ENCODE data around the gene CFTR.

DNA sequence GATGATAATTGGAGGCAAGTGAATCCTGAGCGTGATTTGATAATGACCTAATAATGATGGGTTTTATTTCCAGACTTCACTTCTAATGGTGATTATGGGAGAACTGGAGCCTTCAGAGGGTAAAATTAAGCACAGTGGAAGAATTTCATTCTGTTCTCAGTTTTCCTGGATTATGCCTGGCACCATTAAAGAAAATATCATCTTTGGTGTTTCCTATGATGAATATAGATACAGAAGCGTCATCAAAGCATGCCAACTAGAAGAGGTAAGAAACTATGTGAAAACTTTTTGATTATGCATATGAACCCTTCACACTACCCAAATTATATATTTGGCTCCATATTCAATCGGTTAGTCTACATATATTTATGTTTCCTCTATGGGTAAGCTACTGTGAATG is 79.6 kb downstream of the CFTR start:
- TF ChIP-seq, protein P1, sequence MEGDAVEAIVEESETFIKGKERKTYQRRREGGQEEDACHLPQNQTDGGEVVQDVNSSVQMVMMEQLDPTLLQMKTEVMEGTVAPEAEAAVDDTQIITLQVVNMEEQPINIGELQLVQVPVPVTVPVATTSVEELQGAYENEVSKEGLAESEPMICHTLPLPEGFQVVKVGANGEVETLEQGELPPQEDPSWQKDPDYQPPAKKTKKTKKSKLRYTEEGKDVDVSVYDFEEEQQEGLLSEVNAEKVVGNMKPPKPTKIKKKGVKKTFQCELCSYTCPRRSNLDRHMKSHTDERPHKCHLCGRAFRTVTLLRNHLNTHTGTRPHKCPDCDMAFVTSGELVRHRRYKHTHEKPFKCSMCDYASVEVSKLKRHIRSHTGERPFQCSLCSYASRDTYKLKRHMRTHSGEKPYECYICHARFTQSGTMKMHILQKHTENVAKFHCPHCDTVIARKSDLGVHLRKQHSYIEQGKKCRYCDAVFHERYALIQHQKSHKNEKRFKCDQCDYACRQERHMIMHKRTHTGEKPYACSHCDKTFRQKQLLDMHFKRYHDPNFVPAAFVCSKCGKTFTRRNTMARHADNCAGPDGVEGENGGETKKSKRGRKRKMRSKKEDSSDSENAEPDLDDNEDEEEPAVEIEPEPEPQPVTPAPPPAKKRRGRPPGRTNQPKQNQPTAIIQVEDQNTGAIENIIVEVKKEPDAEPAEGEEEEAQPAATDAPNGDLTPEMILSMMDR (IDR thresholded peaks at IDR 0.05), result no peak
- no peak for TF ChIP-seq POLR2A (IDR thresholded peaks at IDR 0.05; ENCODE audit: low read depth)
- no peak for TF ChIP-seq POLR2AphosphoS5 (IDR thresholded peaks at IDR 0.05)

Data from esophagus muscularis mucosa (tissue), 3 donors.